MM.1S (cell line): ENCODE data around the gene CYP4F8.

ENCODE experiments used
- DNase-seq: peaks from one replicate; pipeline ENCODE4 v3.0.0-alpha.2; 2015
- H2AFZ ChIP-seq: fragments of 300-600 bp; sonication (generic); 2 replicates; pipeline ENCODE4 v1.6.0; 2016; ENCODE audit warnings: antibody characterized with exemption, low read length
- H3F3A ChIP-seq: fragments of 300-600 bp; sonication (generic); 2 replicates; pipeline ENCODE4 v1.6.1; 2016; ENCODE audit warnings: mild to moderate bottlenecking, antibody characterized with exemption, low read length, moderate library complexity, mixed read lengths; ENCODE audit not compliant: insufficient read depth
- H3K27ac ChIP-seq: fragments of 300-600 bp; sonication (generic); 2 replicates; pipeline ENCODE4 v1.5.1; 2016; ENCODE audit warnings: mild to moderate bottlenecking, low read length
- H3K27me3 ChIP-seq: fragments of 300-600 bp; sonication (generic); replicated peaks from 2 replicates; pipeline ENCODE4 v1.6.0; 2016; ENCODE audit warnings: low read length; ENCODE audit not compliant: insufficient read depth
- H3K36me3 ChIP-seq: fragments of 300-600 bp; sonication (generic); replicated peaks from 2 replicates; pipeline ENCODE4 v1.6.1; 2016; ENCODE audit warnings: mild to moderate bottlenecking, low read length, mixed read lengths; ENCODE audit not compliant: insufficient read depth
- H3K4me1 ChIP-seq: fragments of 300-600 bp; sonication (generic); 2 replicates; pipeline ENCODE4 v1.6.1; 2016; ENCODE audit warnings: low read length, mixed read lengths
- H3K4me2 ChIP-seq: fragments of 300-600 bp; sonication (generic); 2 replicates; pipeline ENCODE4 v1.6.0; 2016; ENCODE audit warnings: low read depth, low read length
- H3K4me3 ChIP-seq: fragments of 300-600 bp; sonication (generic); 2 replicates; pipeline ENCODE4 v1.5.1; 2016; ENCODE audit warnings: low read length, mixed read lengths
- H3K79me2 ChIP-seq: fragments of 300-600 bp; sonication (generic); 2 replicates; pipeline ENCODE4 v1.6.1; 2016; ENCODE audit warnings: mixed run types, low read length, mixed read lengths
- H3K9ac ChIP-seq: fragments of 300-600 bp; sonication (generic); 2 replicates; pipeline ENCODE4 v1.6.1; 2016; ENCODE audit warnings: low read length, mixed read lengths
- H3K9me2 ChIP-seq: fragments of 300-600 bp; sonication (generic); replicated peaks from 2 replicates; pipeline ENCODE4 v1.6.1; 2016; ENCODE audit warnings: mild to moderate bottlenecking, low read length, mixed read lengths; ENCODE audit not compliant: insufficient read depth
- H3K9me3 ChIP-seq: fragments of 300-600 bp; sonication (generic); replicated peaks from 2 replicates; pipeline ENCODE4 v1.6.1; 2016; ENCODE audit warnings: mild to moderate bottlenecking, low read length, mixed read lengths; ENCODE audit not compliant: insufficient read depth
- H4K20me1 ChIP-seq: fragments of 300-600 bp; sonication (generic); 2 replicates; pipeline ENCODE4 v1.6.1; 2016; ENCODE audit warnings: mild to moderate bottlenecking, low read length, moderate library complexity, mixed read lengths; ENCODE audit not compliant: insufficient read depth
- EZH2 ChIP-seq: fragments of 300-600 bp; sonication (generic); optimal IDR thresholded peaks from 2 replicates; pipeline ENCODE3; 2017; ENCODE audit warnings: low read depth, mild to moderate bottlenecking, antibody characterized with exemption, low read length, mixed read lengths
- EZH2phosphoT487 ChIP-seq: fragments of 300-600 bp; sonication (generic); IDR thresholded peaks from 2 replicates; pipeline ENCODE4 v1.6.1; 2018; ENCODE audit warnings: antibody characterized with exemption, low read length
- TF ChIP-seq, protein P1 (sequence below): fragments of 300-600 bp; sonication (generic); IDR thresholded peaks from 2 replicates; pipeline ENCODE4 v1.5.1; 2016; ENCODE audit warnings: antibody characterized with exemption, low read length, mixed read lengths

Gene CYP4F8

GRCh38 chr19:15576526-15577156 is 38.4 kb upstream of the CYP4F8 start:
- H3K4me2 ChIP-seq, result no peak overlapping the region
- H3K9me3 ChIP-seq, result no peaks in the 10 kb centered on the region
- no peaks in the 10 kb centered on the region for H3K36me3 ChIP-seq
- no peaks in the 10 kb centered on the region for H3F3A ChIP-seq
- H3K79me2 ChIP-seq, result no peaks in the 10 kb centered on the region
- peaks cover 77% of the 10 kb centered on the region for H3K27me3 ChIP-seq
- no peaks in the 10 kb centered on the region for H3K4me1 ChIP-seq
- H3K9ac ChIP-seq, result no peak overlapping the region
- H3K9me2 ChIP-seq, result no peaks in the 10 kb centered on the region
- TF ChIP-seq EZH2, result no peak
- TF ChIP-seq EZH2phosphoT487, result no peak
- TF ChIP-seq, protein P1, sequence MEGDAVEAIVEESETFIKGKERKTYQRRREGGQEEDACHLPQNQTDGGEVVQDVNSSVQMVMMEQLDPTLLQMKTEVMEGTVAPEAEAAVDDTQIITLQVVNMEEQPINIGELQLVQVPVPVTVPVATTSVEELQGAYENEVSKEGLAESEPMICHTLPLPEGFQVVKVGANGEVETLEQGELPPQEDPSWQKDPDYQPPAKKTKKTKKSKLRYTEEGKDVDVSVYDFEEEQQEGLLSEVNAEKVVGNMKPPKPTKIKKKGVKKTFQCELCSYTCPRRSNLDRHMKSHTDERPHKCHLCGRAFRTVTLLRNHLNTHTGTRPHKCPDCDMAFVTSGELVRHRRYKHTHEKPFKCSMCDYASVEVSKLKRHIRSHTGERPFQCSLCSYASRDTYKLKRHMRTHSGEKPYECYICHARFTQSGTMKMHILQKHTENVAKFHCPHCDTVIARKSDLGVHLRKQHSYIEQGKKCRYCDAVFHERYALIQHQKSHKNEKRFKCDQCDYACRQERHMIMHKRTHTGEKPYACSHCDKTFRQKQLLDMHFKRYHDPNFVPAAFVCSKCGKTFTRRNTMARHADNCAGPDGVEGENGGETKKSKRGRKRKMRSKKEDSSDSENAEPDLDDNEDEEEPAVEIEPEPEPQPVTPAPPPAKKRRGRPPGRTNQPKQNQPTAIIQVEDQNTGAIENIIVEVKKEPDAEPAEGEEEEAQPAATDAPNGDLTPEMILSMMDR, result no peak
- H3K27ac ChIP-seq, result no peak overlapping the region
- H4K20me1 ChIP-seq, result no peaks in the 10 kb centered on the region
- no peak overlapping the region for H3K4me3 ChIP-seq
- DNase-seq, result no peak
- H2AFZ ChIP-seq, result no peak overlapping the region

GRCh38 chr19:15577184-15577771 is 37.7 kb upstream of the CYP4F8 start:
- H3K79me2 ChIP-seq, result no peaks in the 10 kb centered on the region
- TF ChIP-seq EZH2phosphoT487, result no peak
- TF ChIP-seq EZH2, result no peak
- TF ChIP-seq, protein P1, result no peak
- H3K4me2 ChIP-seq, result no peak overlapping the region
- no peak overlapping the region for H3K9ac ChIP-seq
- no peak overlapping the region for H3K27ac ChIP-seq
- no peaks in the 10 kb centered on the region for H3K9me3 ChIP-seq
- H2AFZ ChIP-seq, result no peak overlapping the region
- DNase-seq, result no peak
- H4K20me1 ChIP-seq, result no peaks in the 10 kb centered on the region
- H3K9me2 ChIP-seq, result no peaks in the 10 kb centered on the region
- no peaks in the 10 kb centered on the region for H3F3A ChIP-seq
- no peak overlapping the region for H3K4me3 ChIP-seq
- H3K4me1 ChIP-seq, result no peaks in the 10 kb centered on the region
- H3K36me3 ChIP-seq, result no peaks in the 10 kb centered on the region
- peaks cover 77% of the 10 kb centered on the region for H3K27me3 ChIP-seq

- Histone ChIP-seq H3K27ac (no peak overlapping the region), H4K20me1 (no peaks in the 10 kb centered on the region), H3K9me3 (no peaks in the 10 kb centered on the region), H2AFZ (no peak overlapping the region), H3K79me2 (no peaks in the 10 kb centered on the region), H3K36me3 (no peaks in the 10 kb centered on the region), H3K9ac (no peak overlapping the region), H3F3A (no peaks in the 10 kb centered on the region), H3K4me2 (no peak overlapping the region), H3K4me1 (no peaks in the 10 kb centered on the region), H3K27me3 (peaks cover 75% of the 10 kb centered on the region), H3K9me2 (no peaks in the 10 kb centered on the region), H3K4me3 (no peak overlapping the region)
- DNase-seq, result no peak
- no peak for TF ChIP-seq EZH2phosphoT487
- no peak for TF ChIP-seq EZH2
- TF ChIP-seq, protein P1, result no peak
These were observed 31.7 kb upstream of the CYP4F8 start for GRCh38 chr19:15583346-15583745.
